PC-3 (cell line): Measurements from ENCODE around the gene CLDN9. TPM values are rescaled to one million over a fixed set of nuclear protein-coding genes. Genes with fewer than 3 reads are reported as not detected.

ENCODE experiments used
- ATAC-seq: fragments of 200-7000 bp; cut with Tn5 transposase; 2 replicates; pipeline ENCODE4 v1.9.1; 2020; ENCODE audit warnings: mild to moderate bottlenecking, moderate library complexity
- BruUV-seq: library from RNA; stranded (reverse); fragments of 400-500 nt; replicated peaks from 2 replicates; lab custom pipeline; 2021; lab: Mats Ljungman, UMichigan
- CTCF ChIA-PET: fragments of 300-600 bp; sonication (Branson Sonifier 250); formaldehyde crosslinking; loops from one replicate; lab custom pipeline; 2022; ENCODE audit warnings: antibody characterized with exemption; lab: Charles Lee
- POLR2A ChIA-PET: fragments of 300-600 bp; sonication (Branson Sonifier 250); formaldehyde crosslinking; loops from one replicate; lab custom pipeline; 2022; ENCODE audit warnings: antibody characterized with exemption; ENCODE audit not compliant: unreplicated experiment; lab: Charles Lee
- DNase-seq: peaks from one replicate; pipeline ENCODE4 v3.0.0-alpha.2; 2015
- H2AFZ ChIP-seq: fragments of 300-600 bp; sonication (generic); 2 replicates; pipeline ENCODE4 v1.6.0; 2016; ENCODE audit warnings: antibody characterized with exemption, low read length
- H3F3A ChIP-seq: fragments of 300-600 bp; sonication (generic); one replicate; pipeline ENCODE4 v1.6.0; 2017; ENCODE audit warnings: antibody characterized with exemption, low read length, control low read depth, mild to moderate bottlenecking; ENCODE audit not compliant: unreplicated experiment
- H3K27ac ChIP-seq: fragments of 300-600 bp; sonication (generic); 2 replicates; pipeline ENCODE4 v1.5.1; 2016; ENCODE audit warnings: mild to moderate bottlenecking, low read length
- H3K27me3 ChIP-seq: fragments of 300-600 bp; sonication (generic); 2 replicates; pipeline ENCODE4 v1.6.1; 2016; ENCODE audit warnings: low read length, mixed read lengths
- H3K36me3 ChIP-seq: fragments of 300-600 bp; sonication (generic); 2 replicates; pipeline ENCODE4 v1.6.1; 2016; ENCODE audit warnings: low read depth, mixed run types, low read length, mixed read lengths
- H3K4me1 ChIP-seq: fragments of 300-600 bp; sonication (generic); 2 replicates; pipeline ENCODE4 v1.5.1; 2016; ENCODE audit warnings: low read length; ENCODE audit not compliant: insufficient read depth
- H3K4me2 ChIP-seq: fragments of 300-600 bp; sonication (generic); 2 replicates; pipeline ENCODE4 v1.6.0; 2016; ENCODE audit warnings: low read length
- H3K4me3 ChIP-seq: fragments of 300-600 bp; sonication (generic); 2 replicates; pipeline ENCODE4 v1.5.1; 2016; ENCODE audit warnings: mild to moderate bottlenecking, low read length, mixed read lengths
- H3K79me2 ChIP-seq: fragments of 300-600 bp; sonication (generic); 2 replicates; pipeline ENCODE4 v1.6.1; 2017; ENCODE audit warnings: low read length, mixed read lengths
- H3K9ac ChIP-seq: fragments of 300-600 bp; sonication (generic); 2 replicates; pipeline ENCODE4 v1.6.0; 2016; ENCODE audit warnings: mild to moderate bottlenecking, low read length
- H3K9me2 ChIP-seq: fragments of 300-600 bp; sonication (generic); replicated peaks from 2 replicates; pipeline ENCODE4 v1.6.1; 2016; ENCODE audit warnings: mixed run types, low read length, mixed read lengths
- H3K9me3 ChIP-seq: fragments of 300-600 bp; sonication (generic); 2 replicates; pipeline ENCODE4 v1.6.1; 2016; ENCODE audit warnings: low read length, mixed read lengths
- H4K20me1 ChIP-seq: fragments of 300-600 bp; sonication (generic); 2 replicates; pipeline ENCODE4 v1.6.1; 2016; ENCODE audit warnings: low read length, mixed read lengths
- CTCF ChIP-seq: fragments of 300-600 bp; sonication (generic); conservative IDR thresholded peaks from 2 replicates; pipeline ENCODE4 v1.5.1; 2017; ENCODE audit warnings: antibody characterized with exemption, low read depth, mild to moderate bottlenecking, low read length
- EZH2 ChIP-seq: fragments of 300-600 bp; sonication (generic); IDR thresholded peaks from one replicate; pipeline ENCODE4 v1.6.1; 2017; ENCODE audit warnings: antibody characterized with exemption, mild to moderate bottlenecking, low read length; ENCODE audit not compliant: unreplicated experiment
- EZH2phosphoT487 ChIP-seq: fragments of 300-600 bp; sonication (generic); IDR thresholded peaks from 2 replicates; pipeline ENCODE4 v1.6.1; 2018; ENCODE audit warnings: mild to moderate bottlenecking, antibody characterized with exemption, low read length, borderline replicate concordance
- intact Hi-C: fragments of 100-400 bp; cut with micrococcal nuclease; formaldehyde crosslinking; loops from 2 replicates; pipeline ENCODE4 v1.9.0; 2023
- total RNA-seq: library from RNA; depleted of rRNA; stranded (reverse); fragments of >200 nt; gene quantifications from 2 replicates; pipeline ENCODE4 v1.2.3, GENCODE V29; 2014

The CLDN9 gene
- total RNA-seq, 1 experiment from 2014 or later = 0.33 TPM

DNA sequence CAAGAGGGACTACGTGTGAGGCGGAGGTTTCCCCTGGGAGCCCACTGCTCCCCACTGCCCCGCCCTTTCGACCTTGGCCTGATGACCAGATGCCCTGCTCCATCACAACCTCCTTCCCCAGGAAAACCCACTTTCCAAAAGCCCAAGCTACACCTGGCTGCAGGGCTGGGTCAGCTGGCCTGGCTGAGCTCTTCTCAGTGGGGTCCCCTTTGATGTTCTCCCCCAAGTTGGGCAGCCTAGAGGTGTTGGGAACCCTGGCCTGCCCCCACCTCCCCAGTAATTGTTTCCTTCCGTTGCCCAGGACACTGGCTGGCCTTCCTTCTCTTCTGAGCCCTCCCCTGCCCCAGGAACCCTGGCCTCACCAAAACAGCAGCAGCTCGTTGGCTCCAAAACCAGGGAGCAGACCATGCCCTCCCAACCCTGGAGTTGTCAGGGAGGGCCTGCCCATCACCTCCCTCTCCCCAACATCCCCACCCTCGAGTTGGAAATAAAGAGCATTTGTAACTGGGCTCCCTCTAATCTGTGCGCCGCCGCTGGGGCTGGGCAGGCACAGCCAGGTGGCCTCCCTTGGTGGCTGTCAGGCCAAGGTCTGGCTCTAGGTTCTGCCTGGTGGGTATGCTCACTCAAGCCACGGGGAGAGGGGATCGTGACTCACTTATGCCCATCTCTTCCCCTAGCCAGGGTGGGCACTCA is 1.4 kb downstream of the CLDN9 start:
- Histone ChIP-seq H3K9me2 (no peaks in the 10 kb centered on the region), H4K20me1 (no peaks in the 10 kb centered on the region), H3K36me3 (no peaks in the 10 kb centered on the region), H3K79me2 (no peaks in the 10 kb centered on the region), H2AFZ (no peak overlapping the region), H3K9ac (no peak overlapping the region), H3F3A (no peaks in the 10 kb centered on the region), H3K27me3 (no peaks in the 10 kb centered on the region), H3K4me3 (no peak overlapping the region), H3K27ac (no peak overlapping the region), H3K4me2 (no peak overlapping the region), H3K9me3 (no peaks in the 10 kb centered on the region), H3K4me1 (peaks cover 25% of the 10 kb centered on the region)
- TF ChIP-seq EZH2 (no peak), EZH2phosphoT487 (no peak), CTCF (no peak)
- no TSS peak for BruUV-seq
- CTCF ChIA-PET = no interaction called here
- POLR2A ChIA-PET = no interaction called here
- DNase-seq = no peak
- intact Hi-C loops = no loop called here
- no peak for ATAC-seq

- peaks cover 17% of the 10 kb centered on the region for H3K4me1 ChIP-seq
- no peak overlapping the region for H3K9ac ChIP-seq
- ChIA-PET CTCF (no interaction called here), POLR2A (no interaction called here)
- no peak for TF ChIP-seq CTCF
- no peak for TF ChIP-seq EZH2
- no peak for TF ChIP-seq EZH2phosphoT487
- no peaks in the 10 kb centered on the region for H3F3A ChIP-seq
- H3K79me2 ChIP-seq = no peaks in the 10 kb centered on the region
- H2AFZ ChIP-seq = no peak overlapping the region
- DNase-seq (no peak), ATAC-seq (no peak)
- no peaks in the 10 kb centered on the region for H4K20me1 ChIP-seq
- no peaks in the 10 kb centered on the region for H3K27me3 ChIP-seq
- H3K27ac ChIP-seq = no peak overlapping the region
- no peaks in the 10 kb centered on the region for H3K9me2 ChIP-seq
- BruUV-seq = no TSS peak
- intact Hi-C loops = no loop called here
- no peak overlapping the region for H3K4me3 ChIP-seq
- no peaks in the 10 kb centered on the region for H3K9me3 ChIP-seq
- no peak overlapping the region for H3K4me2 ChIP-seq
- no peaks in the 10 kb centered on the region for H3K36me3 ChIP-seq
Observed at GRCh38 chr16:3014971-3015370, 2.2 kb downstream of the CLDN9 start.

DNA sequence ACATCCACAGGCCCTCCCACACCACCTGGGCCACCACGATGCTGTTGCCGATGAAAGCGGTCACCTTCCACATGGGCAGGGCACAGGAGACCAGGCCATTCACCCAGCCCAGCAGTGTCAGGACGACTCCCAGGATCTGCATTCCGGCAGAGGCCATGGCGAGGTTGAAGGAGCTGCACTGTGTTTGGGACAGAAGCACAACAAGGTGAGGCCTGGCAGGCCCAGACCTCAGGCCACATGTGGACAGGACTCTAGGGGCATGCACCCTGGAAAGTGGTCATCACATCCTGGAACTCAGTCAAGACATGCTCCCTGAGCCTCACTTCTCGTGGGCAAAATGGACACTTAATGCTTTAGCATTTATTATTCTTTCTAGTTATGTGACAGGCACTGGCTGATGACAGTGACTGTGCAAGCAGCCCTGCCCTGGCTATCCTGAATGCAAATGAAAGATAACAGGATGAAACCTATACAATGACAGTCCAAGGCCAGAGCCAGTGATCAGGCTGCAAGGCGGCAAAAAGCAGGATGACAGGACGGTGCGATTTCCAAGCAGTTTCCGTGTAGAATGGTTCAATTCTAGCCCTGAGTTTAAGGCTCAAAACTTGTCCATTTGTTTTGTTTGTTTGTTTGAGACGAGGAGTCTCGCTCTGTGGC is 3.3 kb downstream of the CLDN9 start:
- ATAC-seq (no peak), DNase-seq (no peak)
- Histone ChIP-seq H3K9me3 (no peaks in the 10 kb centered on the region), H3F3A (no peaks in the 10 kb centered on the region), H3K9ac (no peak overlapping the region), H3K4me3 (no peak overlapping the region), H3K27me3 (no peaks in the 10 kb centered on the region), H3K27ac (no peak overlapping the region), H4K20me1 (no peaks in the 10 kb centered on the region), H3K4me1 (peaks cover 13% of the 10 kb centered on the region), H3K36me3 (0 out of 2 replicates have a peak, but pooled peaks cover under 1% of the 10 kb centered on the region), H3K9me2 (no peaks in the 10 kb centered on the region), H3K79me2 (peaks cover under 1% of the 10 kb centered on the region; the same call in 1 of the 2 replicates), H2AFZ (no peak overlapping the region), H3K4me2 (no peak overlapping the region)
- no TSS peak for BruUV-seq
- TF ChIP-seq CTCF (no peak), EZH2phosphoT487 (no peak), EZH2 (no peak)
- POLR2A ChIA-PET = no interaction called here
- intact Hi-C loops = no loop called here
- CTCF ChIA-PET = no interaction called here
